Spleen (tissue), 11 donors: ENCODE data around the gene ALS2. TPM values are rescaled to one million over a fixed set of nuclear protein-coding genes. Genes with fewer than 3 reads are reported as not detected.

Experiments
- DNase-seq: peaks from one replicate; pipeline ENCODE4 v3.0.0-alpha.2; 2020
- H3K27ac ChIP-seq, 8 donors: fragments of 200-600 bp; sonication (generic) in 7 of 8; 1 replicate in 4 of 8; 2 replicates in 4 of 8; pipeline versions ENCODE4 v1.5.0 to v1.8.0; 2016 to 2021; ENCODE audit warnings: inconsistent platforms in 4 of 8, mild to moderate bottlenecking in 4 of 8, moderate library complexity in 1 of 8
- H3K27me3 ChIP-seq, 7 donors: fragments of 200-600 bp; sonication (generic) in 6 of 7; replicated peaks in 1 of 7; 1 replicate in 4 of 7; 2 replicates in 3 of 7; pipeline versions ENCODE4 v1.5.0 to v1.8.0; 2016 to 2021; ENCODE audit warnings: inconsistent platforms in 3 of 7, mild to moderate bottlenecking in 1 of 7
- H3K36me3 ChIP-seq, 6 donors: fragments of 200-600 bp; sonication (generic) in 5 of 6; 1 replicate in 4 of 6; 2 replicates in 2 of 6; pipeline versions ENCODE4 v1.5.0 to v1.8.0; 2016 to 2021; ENCODE audit warnings: inconsistent platforms in 2 of 6
- H3K4me1 ChIP-seq, 6 donors: fragments of 200-600 bp; sonication (generic) in 5 of 6; 1 replicate in 3 of 6; 2 replicates in 3 of 6; pipeline versions ENCODE4 v1.5.0 to v1.8.0; 2016 to 2021; ENCODE audit warnings: inconsistent platforms in 3 of 6
- H3K4me3 ChIP-seq, 8 donors: fragments of 200-600 bp; sonication (generic) in 7 of 8; 1 replicate in 4 of 8; 2 replicates in 4 of 8; pipeline versions ENCODE4 v1.5.0 to v1.8.0; 2016 to 2021; ENCODE audit warnings: inconsistent platforms in 4 of 8, mild to moderate bottlenecking in 4 of 8, moderate library complexity in 2 of 8
- H3K9me3 ChIP-seq, 8 donors: fragments of 200-600 bp; sonication (generic) in 7 of 8; 1 replicate in 4 of 8; 2 replicates in 4 of 8; pipeline versions ENCODE4 v1.5.0 to v1.8.0; 2016 to 2021; ENCODE audit warnings: inconsistent platforms in 4 of 8
- CTCF ChIP-seq, 11 experiments: fragments of 200-600 bp in 7 of 11; fragments of 450-650 bp in 4 of 11; sonication (generic) in 4 of 11; IDR thresholded peaks in 8 of 11; conservative IDR thresholded peaks in 3 of 11; 1 replicate in 7 of 11; 2 replicates in 4 of 11; pipeline versions ENCODE4 v1.4.0 to v1.8.0; 2016 to 2021; ENCODE audit warnings: antibody characterized with exemption in 11 of 11, inconsistent platforms in 4 of 11, mild to moderate bottlenecking in 1 of 11
- POLR2A ChIP-seq, 3 donors: fragments of 450-650 bp; IDR thresholded peaks; one replicate each; pipeline ENCODE4 v1.5.1; 2017; ENCODE audit warnings: antibody characterized with exemption in 3 of 3, mild to moderate bottlenecking in 1 of 3
- POLR2AphosphoS5 ChIP-seq, 3 donors: sonication (generic); formaldehyde crosslinking; IDR thresholded peaks; one replicate each; pipeline ENCODE4 v1.5.1; 2017; ENCODE audit warnings: antibody characterized with exemption in 3 of 3
- WGBS, 5 donors: extraction: QIAGEN DNeasy Blood & Tissue Kit in 3 of 5; methylation state at CpG; one replicate each; pipeline versions ENCODE4 v1.1.5 to v1.1.7; 2013 to 2018; 5-methylcytosine and 5-hydroxymethylcytosine counted together
- intact Hi-C: fragments of 100-400 bp; cut with DNase I; formaldehyde crosslinking; loops from one replicate; pipeline ENCODE4 v1.15.0; 2023; ENCODE audit warnings: low total_unique reads
- polyA plus RNA-seq, 3 donors: library from polyadenylated mRNA; stranded (reverse); fragments of 200-250 nt; gene quantifications; one replicate each; pipeline ENCODE4 v1.2.1, GENCODE V29; 2013
- total RNA-seq, 7 donors: library from RNA; depleted of rRNA in 3 of 7; stranded (reverse); fragments of >200 nt in 3 of 7; fragmentation: NEBNext Ultra II Directional in 4 of 7; extraction: Animal tissue kit (Norgen Biotek cat#: 25700) in 4 of 7; gene quantifications; one replicate each; pipeline versions ENCODE4 v1.1.0 to v1.2.1, GENCODE V29; 2016 to 2021
- donor health status: healthy with polysubstance abuse.
- donor health status: DM: no; HTN: no; CAD: no; lungs with moderate emphysema.
- donor health status: DM: no; HTN: no; CAD: no.
- donor health status: Bipolar disorder and iron deficiency.
- donor health status: healthy.
- donor health status: DM: no; HTN: no; CAD: no.
- donor health status: DM: yes; HTN: yes; CAD: no.

ALS2 gene
- total and polyA plus RNA-seq, 10 donors: 2.7 to 32.7 (median 16.0) TPM

GRCh38 chr2:201797175-201797840, 16.6 kb upstream of the ALS2 start:
- H3K9me3 ChIP-seq: no peaks in the 10 kb centered on the region
- H3K36me3 ChIP-seq: no peaks in the 10 kb centered on the region
- 68 to 71% (median 68%) methylated on average over 5 of the region's 5 CpGs for WGBS, 5 donors
- no peak overlapping the region for H3K27ac ChIP-seq
- intact Hi-C loops: no loop called here
- no peak overlapping the region for H3K4me3 ChIP-seq
- DNase-seq: no peak
- peaks cover 0 to 2% (median 0%) of the 10 kb centered on the region in 7 donors for H3K27me3 ChIP-seq
- no peak for TF ChIP-seq POLR2AphosphoS5 (IDR thresholded peaks at IDR 0.05)
- TF ChIP-seq POLR2A (IDR thresholded peaks at IDR 0.05): no peak
- TF ChIP-seq CTCF (IDR thresholded peaks at IDR 0.05 in 8 of 11, conservative IDR thresholded peaks at IDR 0.05 in 3 of 11): no peak
- H3K4me1 ChIP-seq: no peaks in the 10 kb centered on the region

- Histone ChIP-seq H3K27me3 (peaks cover 0 to 2% (median 0%) of the 10 kb centered on the region in 7 donors), H3K36me3 (no peaks in the 10 kb centered on the region), H3K27ac (no peak overlapping the region), H3K4me3 (no peak overlapping the region), H3K9me3 (no peaks in the 10 kb centered on the region), H3K4me1 (no peaks in the 10 kb centered on the region)
- TF ChIP-seq POLR2AphosphoS5 (IDR thresholded peaks at IDR 0.05): no peak
- TF ChIP-seq POLR2A (IDR thresholded peaks at IDR 0.05): no peak
- TF ChIP-seq CTCF (IDR thresholded peaks at IDR 0.05 in 8 of 11, conservative IDR thresholded peaks at IDR 0.05 in 3 of 11): no peak
- DNase-seq: no peak
- intact Hi-C loops: no loop called here
These were observed 15.7 kb upstream of the ALS2 start for GRCh38 chr2:201796478-201796865.

- WGBS, 5 donors: 32 to 38% (median 33%) methylated on average over 5 of the region's 5 CpGs
- intact Hi-C loops: no loop called here
These were observed 15.1 kb upstream of the ALS2 start for GRCh38 chr2:201795607-201796477.

More at GRCh38 chr2:201795607-201796477, 15.1 kb upstream of the ALS2 start:
- Histone ChIP-seq H3K27ac (no peak overlapping the region), H3K4me3 (no peak overlapping the region), H3K4me1 (no peaks in the 10 kb centered on the region), H3K36me3 (no peaks in the 10 kb centered on the region), H3K27me3 (peaks cover 0 to 2% (median 0%) of the 10 kb centered on the region in 7 donors), H3K9me3 (no peaks in the 10 kb centered on the region)
- DNase-seq: no peak
- no peak for TF ChIP-seq POLR2AphosphoS5 (IDR thresholded peaks at IDR 0.05)
- peak in 6 of 11 experiments; percentile 10 to 39 (median 26) for TF ChIP-seq CTCF (IDR thresholded peaks at IDR 0.05 in 8 of 11, conservative IDR thresholded peaks at IDR 0.05 in 3 of 11)
